ENCODE data around the gene TEX35.

The TEX35 gene

GRCh38 chr1:178512566-178513277 is at the start of gene TEX35:
TSS of gene TEX35 (plus strand) at chr1:178513109. CDS start at chr1:178513189, 80 bp downstream.
- DNase-seq (ENCODE audit: low spot score), result no peak
- no peak for FAIRE-seq

DNA sequence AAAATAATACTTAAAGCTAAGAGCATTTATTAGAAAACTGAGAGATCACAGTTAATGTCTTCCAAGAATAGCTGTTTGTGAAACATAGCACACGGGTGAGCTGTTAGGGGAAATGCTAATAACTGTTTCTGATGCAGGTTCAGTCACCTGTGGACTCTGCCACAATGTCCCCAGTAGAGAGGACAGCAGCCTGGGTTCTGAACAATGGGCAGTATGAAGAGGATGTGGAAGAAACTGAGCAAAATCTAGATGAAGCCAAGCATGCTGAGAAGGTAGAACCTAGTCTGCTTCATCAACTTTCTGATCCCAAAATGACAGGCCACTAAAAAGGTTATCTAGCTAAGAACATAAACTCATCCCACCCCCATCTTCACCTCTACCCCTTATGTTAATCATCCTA is 48.8 kb upstream of the TEX35 start:
- FAIRE-seq, result no peak
- no peak for DNase-seq (ENCODE audit: low spot score)

DNA sequence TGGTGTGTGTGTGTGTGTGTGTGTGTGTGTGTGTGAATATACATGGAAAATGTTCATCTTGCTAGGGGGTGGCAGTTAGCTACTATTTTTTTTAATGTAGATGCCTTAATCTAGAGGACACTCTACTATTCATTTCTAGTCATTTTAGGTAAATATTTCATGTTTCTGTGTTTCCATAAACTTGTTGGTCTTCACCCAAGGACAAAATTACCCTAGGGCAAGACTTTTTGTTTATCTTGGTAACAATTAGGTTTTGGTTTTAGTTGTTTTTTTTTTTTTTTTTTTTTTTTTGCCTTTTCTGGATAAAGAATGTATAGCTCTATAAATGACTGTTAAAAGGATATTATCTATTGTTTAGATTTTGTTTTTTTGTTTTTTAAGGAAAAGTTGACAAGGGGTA is 48.3 kb upstream of the TEX35 start:
- FAIRE-seq, result no peak
- DNase-seq (ENCODE audit: low spot score), result no peak

- no peak for DNase-seq (ENCODE audit: low spot score)
- no peak for FAIRE-seq
Observed at GRCh38 chr1:178465011-178465410, 47.9 kb upstream of the TEX35 start.

DNA sequence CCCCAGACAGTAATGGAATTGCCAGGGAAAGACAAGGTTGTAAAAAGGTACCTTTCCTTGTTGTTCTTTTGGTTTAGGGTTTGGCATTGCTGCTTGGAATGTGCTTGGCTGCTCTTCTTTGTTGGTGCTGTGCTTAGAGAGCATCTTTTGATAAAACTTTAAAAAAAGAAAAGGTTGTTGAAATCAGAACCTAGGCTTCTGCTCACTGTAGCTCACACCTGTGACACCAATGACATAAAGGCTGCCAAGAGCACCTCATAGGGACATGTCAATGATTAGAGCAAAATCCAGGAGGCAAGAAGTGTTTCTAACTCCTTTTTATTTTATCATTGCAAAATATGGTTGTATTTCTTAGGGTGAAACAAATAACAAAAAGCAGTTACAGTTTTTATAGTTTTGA is 45.1 kb upstream of the TEX35 start:
- no peak for DNase-seq (ENCODE audit: low spot score)
- FAIRE-seq, result no peak

- FAIRE-seq (no peak), DNase-seq (ENCODE audit: low spot score) (no peak)
Observed at GRCh38 chr1:178470411-178470960, 42.4 kb upstream of the TEX35 start.

DNA sequence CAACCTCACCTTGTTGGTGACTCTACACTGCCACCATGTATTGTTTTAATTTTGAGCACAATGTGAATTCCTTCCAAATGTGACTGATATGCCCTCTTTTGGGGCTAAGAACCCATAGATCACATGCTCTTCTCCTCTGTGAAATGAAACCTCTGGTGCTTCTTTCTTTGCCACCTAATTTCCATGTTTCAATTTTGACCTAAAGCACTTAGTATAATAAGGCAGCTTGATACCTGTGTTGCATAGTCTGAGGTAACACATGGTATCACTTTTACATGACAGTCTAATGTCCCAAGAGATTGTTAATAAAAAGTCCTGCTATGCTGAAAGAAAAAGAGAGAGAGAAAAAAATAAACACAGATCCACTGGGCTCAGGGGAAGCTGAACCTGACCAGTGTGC is 40.4 kb upstream of the TEX35 start:
- DNase-seq (ENCODE audit: low spot score), result no peak
- FAIRE-seq, result no peak

- DNase-seq (ENCODE audit: low spot score) (no peak), FAIRE-seq (no peak)
Observed at GRCh38 chr1:178477373-178477772, 35.5 kb upstream of the TEX35 start.

DNA sequence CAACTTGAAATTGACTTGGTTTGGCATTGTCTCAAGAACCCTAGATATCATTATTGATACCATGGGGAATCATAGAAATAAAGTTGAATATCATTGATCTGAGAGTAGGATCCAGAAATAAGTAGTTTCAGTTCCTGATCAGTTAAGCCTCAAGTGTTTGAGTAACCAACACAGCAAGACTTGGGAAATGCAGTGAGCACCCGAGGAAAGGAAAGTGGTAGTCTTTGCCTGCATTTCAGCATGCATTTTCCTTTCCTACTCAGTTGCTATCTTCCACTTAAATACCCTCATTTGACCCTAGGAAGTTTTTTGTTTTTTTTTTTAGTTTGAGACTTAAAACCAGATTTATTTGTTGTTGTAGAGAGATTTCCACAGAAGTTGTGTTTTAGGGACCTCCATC is 35.1 kb upstream of the TEX35 start:
- no peak for FAIRE-seq
- no peak for DNase-seq (ENCODE audit: low spot score)

DNA sequence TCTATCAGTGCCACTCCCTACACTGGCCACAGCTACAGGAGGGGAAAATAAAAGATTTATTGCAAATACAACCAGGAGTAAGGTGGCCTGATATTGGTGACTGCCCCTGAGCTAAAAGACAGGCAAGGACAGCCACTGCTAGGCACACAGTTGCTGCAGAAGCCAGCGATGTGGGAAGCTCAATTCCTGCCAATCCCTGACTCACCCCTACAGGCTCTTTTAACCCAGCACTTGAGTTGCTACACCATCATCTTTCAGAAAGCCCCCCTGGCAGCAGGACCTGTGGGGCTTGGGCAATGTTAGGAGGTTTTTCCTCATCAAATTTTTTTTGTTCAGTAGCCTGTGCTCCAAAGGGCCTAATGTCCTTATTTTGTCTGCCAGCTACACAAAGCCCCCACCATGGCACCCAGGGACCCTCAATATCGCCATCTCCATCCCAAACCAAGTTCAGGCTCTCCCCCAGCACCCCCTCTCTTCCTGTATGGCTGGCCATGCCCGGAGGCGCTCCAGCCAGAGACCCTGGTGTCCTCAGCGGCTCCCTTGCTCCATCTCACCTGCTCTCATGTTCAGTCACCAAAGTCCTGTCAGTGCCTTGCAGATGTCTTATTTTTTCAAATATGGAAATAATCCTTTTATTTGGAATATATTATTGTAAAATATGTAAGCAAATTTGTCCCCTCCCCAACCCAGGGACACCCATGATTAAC is 29.5 kb upstream of the TEX35 start:
- DNase-seq (ENCODE audit: low spot score) (no peak), FAIRE-seq (no peak)

DNA sequence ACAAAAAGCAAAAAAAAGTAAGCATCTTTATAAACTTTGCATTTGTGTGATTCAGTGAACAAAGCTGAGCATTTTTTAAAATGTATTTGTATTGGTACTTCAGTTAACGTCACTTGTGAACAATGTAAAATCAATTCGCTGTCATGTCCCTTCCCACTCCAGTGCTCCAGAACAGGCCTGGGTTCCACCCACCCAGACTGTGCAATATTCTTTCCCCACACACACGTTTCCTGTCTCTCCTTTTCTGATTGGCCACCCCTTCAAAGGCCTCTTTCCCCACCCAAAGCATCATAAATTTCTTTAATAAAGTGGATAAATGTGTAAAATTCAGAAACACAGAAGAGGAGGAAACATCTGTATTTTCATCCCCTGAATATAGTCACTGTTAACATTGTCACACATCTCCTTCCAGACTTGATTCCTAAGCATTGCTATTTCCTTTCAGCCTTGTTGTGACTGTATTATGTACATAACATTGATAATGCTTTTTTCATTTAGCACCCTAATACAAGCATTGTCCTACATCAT is 28.1 kb upstream of the TEX35 start:
- DNase-seq (ENCODE audit: low spot score), result no peak
- FAIRE-seq, result no peak

DNA sequence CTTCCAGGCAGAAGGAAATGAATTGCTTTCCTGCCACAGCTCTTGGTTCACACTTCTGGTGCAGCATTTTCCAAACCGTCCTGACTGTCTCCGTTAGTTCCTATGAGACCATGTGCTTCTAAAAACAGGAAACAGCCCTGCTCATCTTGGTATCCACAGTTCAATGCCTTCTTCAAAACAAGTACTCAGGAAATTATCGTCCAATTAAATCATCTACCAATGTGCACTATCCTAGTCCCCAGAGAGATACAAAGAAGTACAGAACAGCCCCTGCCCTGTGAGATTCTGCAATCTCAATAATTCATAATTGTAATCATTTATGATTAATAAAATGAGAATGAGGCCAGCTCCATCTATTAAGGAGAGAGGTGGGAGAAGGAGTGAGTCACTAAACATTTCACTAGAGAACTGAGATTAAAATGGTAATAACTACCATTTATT is 27.3 kb upstream of the TEX35 start:
- DNase-seq (ENCODE audit: low spot score) (no peak), FAIRE-seq (no peak)

DNA sequence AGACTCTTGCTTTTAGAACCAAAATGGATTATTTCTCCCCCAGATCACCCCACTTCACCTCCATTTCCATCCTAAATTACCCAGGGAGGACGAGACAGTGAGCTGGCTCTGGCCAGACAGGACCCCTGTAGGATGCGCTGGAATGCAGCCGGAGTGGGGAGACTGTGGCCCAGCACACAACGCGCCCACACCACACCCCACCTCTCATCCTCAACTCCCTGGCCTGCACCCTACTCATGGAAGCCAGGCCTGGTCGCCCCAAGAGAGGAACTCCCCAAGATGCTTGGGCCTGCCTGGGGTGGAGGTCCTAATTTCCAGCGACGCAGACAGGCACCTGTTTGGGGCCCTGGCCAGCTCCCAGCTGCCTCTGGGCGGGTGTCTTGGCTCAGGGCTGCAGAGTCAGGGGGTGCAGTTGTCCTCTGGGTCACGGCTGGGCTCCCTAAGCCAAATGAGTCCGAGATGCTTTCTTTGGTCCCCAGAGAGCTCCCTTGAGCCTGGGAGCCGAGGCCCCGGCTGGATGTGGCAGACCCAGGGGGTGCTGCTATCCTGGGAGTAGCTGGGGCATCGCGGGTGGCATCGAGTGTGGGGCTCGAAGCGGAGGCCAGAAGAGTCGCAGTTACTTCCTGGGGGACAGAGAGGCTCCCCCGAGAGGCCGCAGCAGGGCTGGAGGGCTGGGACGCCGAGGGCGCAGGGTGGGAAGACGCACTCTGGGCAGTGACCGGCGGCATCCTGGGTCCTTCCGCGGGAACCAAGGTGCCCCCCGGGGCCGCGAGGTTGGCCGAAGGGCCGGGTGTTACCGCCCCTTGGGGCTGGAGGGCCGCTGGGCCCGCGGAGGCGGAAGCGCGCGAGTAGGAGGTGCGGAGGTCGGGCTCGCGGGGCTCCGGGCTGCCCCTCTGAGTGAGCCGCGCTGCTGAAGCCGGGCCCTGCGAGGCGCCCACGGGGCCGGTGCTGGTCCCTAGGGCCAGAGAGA is 26.5 kb upstream of the TEX35 start:
- DNase-seq (ENCODE audit: low spot score), result no peak
- FAIRE-seq, result no peak

DNA sequence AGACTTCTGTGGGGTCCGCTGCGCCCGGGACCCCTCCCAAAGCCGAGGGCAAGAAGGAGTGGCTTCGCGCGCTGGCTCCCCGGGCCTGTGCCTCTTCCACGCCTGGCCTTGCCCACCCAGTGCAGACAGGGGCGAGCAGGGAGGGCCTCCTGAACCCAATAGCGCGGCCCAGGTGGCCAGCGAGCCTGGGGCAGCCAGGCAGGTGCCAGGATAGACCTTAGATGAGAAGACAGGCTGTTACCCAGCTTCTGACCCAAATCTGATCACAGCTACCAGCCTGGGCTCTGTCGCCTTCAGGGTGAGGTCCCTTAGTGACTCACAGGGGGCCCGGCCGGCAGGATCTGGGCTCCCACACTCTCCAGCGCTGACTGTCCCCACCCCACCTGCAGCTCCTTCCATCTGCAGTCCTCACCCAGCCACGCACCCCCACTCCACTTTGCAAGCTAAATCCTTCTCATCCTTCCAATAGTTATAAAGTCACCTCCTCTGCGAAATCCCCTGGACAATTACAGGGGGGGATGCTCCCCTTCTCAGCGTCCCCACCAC is 25.8 kb upstream of the TEX35 start:
- FAIRE-seq (no peak), DNase-seq (ENCODE audit: low spot score) (no peak)

DNA sequence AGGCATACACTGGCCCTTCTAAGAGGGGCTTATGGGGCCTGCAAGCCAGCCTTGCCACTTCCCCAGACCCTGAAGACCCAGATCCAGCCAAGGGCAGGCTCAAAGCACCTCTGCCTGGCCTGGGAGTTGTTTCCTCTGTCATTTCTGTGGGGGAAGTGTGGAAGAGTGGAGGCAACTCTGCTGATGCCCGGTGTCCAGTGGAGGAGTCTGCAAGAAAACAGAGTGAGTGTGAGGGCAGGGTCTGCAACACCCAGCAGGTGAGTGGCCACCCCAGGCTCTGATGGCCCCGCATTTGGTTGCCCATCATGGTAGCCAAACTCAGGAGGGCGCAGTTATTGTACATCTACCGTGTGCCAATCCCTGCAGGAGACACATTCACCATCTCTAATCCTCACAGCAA is 24.5 kb upstream of the TEX35 start:
- no peak for DNase-seq (ENCODE audit: low spot score)
- no peak for FAIRE-seq

DNA sequence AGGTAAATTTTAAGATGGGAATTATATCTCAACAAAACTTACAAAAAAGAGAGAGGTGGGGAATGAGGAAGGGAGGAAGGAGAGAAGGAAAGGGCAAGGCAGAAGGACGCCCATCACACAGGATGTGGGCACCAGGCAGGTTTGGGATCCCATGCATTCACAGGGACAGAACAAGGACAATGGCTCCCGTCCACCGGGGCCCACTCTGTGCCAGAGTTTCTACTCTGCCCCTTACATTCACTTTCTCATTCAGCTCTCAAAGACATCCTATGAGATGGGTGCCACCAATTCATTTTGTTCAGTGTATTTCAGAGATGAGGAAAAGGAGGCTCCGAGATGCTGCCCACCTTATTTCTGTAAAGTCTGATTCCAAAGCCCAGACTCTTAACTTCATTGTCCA is 23.5 kb upstream of the TEX35 start:
- DNase-seq (ENCODE audit: low spot score), result no peak
- FAIRE-seq, result no peak

DNA sequence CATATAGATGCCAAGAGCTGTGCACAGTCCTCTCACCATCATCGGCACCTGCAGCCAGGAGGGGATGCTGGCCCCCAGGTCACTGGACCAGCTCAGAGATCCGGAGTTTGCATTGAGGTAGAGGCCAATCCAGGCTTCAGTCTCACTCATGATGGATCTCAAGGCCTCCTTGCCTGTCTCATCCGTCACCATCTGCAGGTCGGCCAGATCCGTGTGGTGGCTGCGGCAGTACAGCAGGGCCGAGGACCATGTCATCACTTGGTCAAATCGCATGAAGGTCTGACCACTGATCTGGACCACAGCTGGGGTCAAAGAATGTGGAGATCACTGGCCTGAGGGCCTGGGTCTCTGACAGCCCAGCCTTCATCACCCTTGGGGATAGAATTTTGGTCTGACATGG is 22.8 kb upstream of the TEX35 start:
- FAIRE-seq (no peak), DNase-seq (ENCODE audit: low spot score) (no peak)

DNA sequence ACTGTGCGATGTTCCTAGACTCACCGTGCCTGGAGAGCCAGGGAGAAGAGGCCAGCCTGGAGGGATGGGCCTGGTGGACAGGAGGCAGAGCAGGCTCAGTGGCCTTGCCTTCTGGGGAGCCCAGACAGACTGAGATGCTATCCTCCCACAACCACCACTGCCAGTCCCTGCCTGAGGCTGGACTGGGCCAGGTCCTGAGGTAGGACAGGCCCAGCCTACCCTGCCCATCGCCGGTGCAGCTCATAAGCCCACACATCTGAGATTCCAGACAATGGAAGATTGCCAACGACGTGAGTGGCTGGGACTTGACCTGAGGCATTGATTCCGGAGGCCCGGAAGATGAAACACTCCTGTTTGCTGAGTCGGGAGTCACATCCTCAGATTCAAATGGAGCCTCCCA is 21.9 kb upstream of the TEX35 start:
- no peak for FAIRE-seq

GRCh38 chr1:178491721-178492120 is 21.2 kb upstream of the TEX35 start:
- FAIRE-seq (no peak), DNase-seq (ENCODE audit: low spot score) (no peak)

More for the DNA sequence above, 21.9 kb upstream of the TEX35 start:
- no peak for DNase-seq (ENCODE audit: low spot score)

DNA sequence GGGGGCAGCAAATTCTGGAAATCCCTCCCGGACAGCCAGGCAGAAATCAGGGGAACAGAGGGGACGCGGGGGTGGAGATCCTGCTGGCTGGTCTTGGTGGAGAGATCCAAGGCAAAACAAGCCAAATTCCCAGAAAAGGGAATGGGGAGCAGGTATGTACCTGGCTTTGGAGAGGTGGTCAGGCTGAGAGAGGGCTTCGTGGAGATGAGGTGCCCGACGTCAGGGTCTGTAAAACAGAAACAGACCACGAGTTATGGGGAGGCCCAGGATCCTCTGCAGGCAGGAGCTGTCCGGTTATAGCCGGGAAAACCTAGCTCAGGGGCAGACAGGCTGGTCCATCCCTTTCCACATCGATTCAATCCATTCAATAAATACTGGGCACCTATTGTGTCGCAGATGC is 20.6 kb upstream of the TEX35 start:
- no peak for DNase-seq (ENCODE audit: low spot score)
- no peak for FAIRE-seq

DNA sequence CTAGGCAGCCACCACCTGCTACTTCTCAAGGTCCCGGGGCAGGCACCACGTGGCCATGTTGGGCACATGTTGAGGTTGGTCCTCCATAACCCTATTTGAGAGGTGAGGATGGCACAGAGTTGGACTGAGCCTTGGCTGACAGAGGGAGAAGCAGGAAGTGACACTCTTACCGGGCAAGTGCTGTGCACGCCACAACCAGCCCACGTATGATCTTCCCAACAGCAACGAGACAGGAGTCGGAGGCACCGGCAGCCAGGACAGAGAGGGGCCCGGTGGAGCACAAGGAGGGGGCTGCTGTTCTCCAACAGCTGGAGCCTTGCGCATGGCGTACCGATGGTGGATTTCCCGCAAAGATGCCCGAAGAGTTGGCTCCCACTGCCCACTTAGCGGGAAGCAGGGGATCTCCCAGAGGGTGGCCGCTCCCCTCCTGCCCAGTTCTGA is 19.6 kb upstream of the TEX35 start:
- FAIRE-seq (no peak), DNase-seq (ENCODE audit: low spot score) (no peak)

All from RCC 7860 (cell line).